ENCODE results near the gene ADPRHL1.
"Not testable (repeated sequence)": the region's sequence is repeated elsewhere in the genome, so short reads cannot be mapped to it uniquely, and the experiment has no call there.

ADPRHL1 gene

DNA sequence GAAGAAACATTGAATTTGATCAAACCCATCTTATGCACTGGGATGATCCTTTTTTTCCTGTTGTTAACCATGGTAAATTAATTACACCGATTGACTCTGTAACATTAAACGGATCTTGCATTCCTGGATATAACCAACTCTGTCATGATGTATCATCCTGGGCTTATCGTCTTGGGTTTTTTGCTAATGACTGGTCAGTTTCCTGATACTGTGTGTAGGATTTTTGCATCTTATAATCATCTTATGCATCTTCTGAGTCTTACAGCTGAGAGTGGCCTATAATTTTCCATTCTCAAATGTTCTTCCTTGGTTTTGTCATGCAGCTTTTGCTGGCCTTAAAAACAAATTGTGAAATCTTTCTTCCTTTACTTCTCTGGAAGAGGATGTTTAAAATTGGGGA lies 24.4 kb upstream of the ADPRHL1 start:
- DNase-seq (ENCODE audit: low read depth) = no peak

DNA sequence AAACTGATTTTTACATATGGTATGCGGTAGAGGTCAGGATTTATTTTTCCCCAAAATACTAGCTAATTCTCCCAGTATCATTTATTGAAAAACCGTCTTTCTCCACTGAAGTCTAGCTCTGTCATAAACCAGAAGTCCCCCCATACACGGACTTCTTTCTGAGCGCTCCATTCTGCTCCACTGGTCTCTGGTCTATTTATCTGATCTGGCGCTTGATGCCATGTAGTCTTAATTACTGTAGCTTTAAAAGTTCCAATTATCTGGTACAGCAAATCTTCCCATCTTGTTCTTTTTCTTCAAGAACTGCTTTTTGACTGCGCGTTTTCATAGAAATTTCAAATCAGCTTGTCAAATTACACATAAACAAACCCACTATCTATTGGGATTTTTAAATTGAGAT lies 23.5 kb upstream of the ADPRHL1 start:
- no peak for DNase-seq (ENCODE audit: low read depth)

DNA sequence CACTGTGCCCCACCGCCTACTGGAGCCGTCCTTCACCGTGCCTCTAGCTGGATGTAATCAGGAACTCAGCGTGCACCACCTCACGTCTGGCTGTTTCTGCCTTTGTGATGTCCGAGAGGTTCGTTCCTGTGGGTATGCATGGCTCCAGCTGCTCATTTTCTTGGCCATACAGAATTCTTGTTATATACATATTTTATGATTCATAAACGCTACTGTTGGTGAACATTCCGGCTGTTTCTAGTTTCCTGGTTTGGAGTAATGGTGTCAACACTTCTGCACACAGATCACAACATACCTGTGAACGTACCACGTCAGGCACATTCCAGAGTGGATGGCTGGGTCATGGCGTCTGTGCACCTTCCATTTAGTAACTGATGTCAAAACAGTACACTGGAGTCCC lies 22.6 kb upstream of the ADPRHL1 start:
- DNase-seq (ENCODE audit: low read depth) = no peak

DNA sequence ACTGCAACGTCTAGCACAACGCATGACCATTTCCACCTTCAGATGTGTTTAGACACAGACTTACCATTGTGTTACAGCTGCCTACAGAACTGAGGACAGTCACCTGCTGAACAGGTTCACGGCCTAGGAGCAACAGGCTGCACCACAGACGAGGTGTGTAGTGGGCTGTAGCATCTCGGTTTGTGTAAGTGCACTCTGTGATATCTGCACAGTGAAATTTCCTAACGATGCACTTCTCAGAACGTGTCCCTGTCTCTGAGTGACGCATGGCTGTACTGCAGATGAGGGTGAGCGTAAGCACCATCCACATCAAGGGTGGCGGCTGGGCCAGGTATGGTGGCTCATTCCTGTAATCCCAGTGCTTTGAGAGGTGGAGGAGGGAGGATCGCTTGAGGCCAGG lies 22.0 kb upstream of the ADPRHL1 start:
- no peak for DNase-seq (ENCODE audit: low read depth)

DNA sequence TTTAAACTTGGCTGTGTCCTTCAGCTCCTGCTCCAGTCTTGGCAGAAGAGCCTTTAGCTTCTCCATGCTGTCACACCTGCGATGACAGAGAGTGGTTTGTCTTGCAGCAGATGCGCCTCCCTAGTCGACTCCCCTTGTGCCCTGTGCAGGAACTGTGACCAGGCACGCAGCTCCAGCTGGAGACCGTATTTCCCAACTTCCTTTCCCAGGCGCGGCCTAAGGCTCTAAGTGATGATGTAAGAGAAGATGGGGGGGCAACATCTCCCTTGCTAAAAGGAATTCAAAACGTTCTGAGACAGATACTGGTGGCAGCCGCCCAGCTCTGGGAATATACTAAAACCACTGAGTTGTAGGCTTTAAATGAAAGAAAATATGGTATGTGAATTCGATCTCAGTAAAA lies 20.9 kb upstream of the ADPRHL1 start:
- DNase-seq (ENCODE audit: low read depth) = peak; percentile 89

DNA sequence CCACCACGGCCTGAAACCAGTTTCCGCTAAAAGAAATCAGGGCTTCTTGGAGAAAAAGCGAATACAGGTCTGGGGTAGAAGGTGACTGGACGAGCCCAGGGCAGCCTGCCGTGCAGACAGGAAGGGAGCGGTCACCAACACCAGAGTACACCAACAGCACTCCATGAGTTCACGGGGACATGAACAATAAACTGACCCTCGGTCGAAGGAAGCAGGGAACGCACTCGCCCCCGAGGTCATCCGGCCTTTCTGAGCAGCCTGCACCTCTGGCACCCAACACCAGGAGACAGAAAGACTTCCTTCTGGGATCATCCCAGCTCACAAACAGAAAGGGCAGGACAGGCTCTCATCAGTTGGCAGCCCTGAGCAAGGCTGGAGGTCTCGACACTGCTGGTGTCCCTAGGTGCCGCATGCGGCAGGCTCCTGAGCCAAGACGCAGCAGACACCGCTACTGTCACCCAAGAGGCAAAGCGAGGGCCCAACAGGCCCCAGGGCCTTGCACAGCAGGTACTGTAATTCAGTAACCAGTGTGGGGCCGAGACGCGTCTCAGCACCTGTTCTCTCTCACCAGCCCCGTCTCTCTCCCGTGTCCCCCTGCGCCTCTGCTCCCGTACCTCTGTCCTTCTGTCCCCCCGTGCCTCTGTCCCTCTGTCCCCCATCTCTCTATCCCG lies 19.2 kb upstream of the ADPRHL1 start:
- DNase-seq (ENCODE audit: low read depth) = no peak

DNA sequence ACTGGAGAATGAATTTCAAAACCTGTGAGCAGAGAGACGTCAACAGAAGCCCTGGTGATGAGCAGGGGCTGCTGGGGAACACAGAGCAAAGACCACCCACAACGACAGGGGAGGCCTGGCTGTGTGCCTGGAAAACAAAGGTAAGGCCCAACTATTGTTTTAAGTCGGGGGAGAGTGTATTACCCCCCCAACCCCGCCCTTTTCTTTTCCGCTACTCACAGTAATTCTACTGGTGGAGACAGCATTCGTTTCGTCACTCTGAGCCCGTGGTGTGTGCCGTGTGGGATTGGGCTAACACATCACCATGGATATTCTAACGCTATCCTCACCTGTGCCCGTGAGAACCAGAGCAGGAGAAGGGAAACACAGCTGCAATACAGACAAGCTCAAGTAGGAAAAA lies 18.6 kb upstream of the ADPRHL1 start:
- DNase-seq (ENCODE audit: low read depth) = no peak

DNA sequence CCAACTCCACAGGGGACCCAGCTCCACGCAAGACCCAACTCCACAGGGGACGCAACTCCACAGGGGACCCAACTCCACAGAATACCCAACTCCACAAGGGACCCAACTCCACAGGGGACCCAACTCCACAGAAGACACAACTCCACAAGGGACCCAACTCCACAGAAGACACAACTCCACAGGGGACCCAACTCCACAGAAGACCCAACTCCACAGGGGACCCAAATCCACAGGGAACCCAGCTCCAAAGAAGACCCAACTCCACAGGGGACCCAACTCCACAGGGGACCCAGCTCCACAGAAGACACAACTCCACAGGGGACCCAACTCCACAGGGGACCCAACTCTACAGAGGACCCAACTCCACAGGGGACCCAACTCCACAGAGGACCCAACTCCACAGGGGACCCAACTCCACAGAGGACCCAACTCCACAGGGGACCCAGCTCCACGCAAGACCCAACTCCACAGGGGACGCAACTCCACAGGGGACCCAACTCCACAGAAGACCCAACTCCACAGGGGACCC lies 17.4 kb upstream of the ADPRHL1 start:
- DNase-seq (ENCODE audit: low read depth) = not testable (repeated sequence)

DNA sequence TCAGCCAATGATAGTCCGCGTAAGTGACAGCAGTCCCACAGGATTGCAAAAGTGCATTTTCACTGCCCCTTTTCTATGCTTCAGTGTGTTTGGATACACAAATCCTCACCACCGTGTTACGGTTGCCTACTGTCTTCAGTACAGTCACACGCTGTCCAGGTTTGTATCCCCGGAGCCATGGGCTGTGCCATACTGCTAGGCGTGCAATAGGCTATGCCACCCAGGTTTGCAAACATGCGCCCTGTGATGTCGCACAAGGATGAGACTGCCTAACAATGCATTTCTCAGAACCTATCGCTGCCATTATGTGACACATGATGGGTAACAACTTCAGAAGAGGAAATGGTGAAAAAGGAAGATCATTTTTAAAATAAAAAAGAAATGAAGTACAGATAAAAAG lies 16.8 kb upstream of the ADPRHL1 start:
- DNase-seq (ENCODE audit: low read depth) = no peak

DNA sequence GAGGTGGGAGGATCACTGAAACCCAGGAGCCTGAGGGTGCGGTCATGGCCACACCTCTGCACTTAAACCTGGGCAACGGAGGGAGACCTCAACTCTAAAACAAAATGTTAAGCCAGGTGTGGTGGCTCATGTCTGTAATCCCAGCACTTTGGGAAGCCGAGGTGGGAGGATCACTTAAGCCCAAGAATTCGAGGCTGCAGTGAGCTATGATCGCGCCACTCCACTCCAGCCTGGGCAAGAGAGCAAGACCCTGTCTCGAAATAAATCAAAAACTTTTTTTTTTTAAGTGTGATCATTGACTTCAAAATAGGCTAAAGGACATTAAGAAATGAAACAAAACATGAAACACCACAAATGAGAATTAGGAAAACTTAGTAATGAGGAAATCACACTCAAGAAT lies 16.3 kb upstream of the ADPRHL1 start:
- no peak for DNase-seq (ENCODE audit: low read depth)

DNA sequence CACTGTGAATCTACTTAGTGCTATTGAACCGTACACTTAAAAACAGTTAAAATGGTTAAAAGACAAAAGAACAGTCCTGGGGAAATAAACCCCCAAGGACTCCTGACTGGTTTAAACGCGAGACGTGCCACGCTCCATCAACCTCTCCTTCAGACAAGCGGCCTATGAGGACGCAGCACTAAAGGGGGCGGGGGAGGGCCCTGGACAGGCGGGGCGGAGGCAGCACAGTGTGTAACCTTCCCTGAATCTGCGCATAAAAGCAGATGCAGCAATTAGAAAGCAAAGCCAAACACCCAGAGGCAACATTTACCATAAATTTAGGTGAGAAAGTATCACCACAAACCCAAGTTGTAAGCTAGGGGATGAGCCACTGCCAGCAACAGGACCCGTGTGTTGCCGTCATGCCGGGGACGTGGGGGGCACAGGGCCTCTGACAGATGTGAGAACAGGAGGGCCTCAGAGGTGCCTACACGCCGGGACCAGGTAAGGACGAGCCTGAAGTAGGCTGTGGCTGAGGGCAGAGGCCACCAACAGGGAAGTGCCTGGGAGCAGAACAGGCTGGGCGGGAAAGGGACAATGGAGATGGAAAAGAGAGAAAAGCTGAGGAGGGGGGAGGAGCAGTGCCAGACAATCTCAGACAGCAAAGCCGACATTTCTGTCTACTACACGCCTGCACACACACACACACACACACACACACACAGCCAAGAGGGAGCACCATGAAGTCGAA lies 15.3 kb upstream of the ADPRHL1 start:
- DNase-seq (ENCODE audit: low read depth) = no peak

DNA sequence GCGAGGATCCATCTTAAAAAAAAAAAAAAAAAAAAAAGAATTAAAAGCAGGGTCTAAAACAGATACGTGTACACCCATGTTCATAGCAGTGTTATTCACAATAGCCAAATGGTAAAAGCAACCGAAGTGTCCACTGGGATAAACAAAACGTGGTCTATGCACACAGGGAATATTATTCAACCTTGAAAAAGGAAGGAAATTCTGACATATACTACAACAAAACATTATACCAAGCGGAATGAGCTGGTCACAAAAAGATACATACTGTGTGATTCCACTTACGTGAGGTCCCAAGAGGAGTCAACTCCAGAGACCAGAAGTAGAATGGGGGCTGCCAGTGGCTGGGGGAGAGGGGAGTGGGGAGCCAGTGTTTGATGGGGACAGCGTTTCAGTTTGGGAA lies 14.7 kb upstream of the ADPRHL1 start:
- DNase-seq (ENCODE audit: low read depth) = no peak

DNA sequence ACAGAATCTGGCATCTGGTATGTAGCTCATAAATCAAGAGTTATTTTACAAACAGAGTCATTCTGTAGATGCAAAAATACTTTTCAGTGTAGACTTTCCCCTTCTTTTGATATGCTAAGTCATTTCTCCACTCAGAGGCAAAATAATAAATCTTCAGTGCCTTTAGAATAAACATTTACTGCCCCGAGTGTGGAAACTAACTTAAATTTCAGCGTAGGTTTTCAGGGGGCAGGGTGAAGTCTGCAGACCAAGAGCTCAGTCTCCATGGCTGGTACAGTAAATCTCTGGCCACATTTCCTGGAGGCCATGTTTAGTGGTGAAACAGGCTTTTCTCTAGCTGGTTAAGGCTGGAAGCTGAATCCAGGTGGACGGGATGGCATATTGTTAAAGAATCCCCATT lies 13.1 kb upstream of the ADPRHL1 start:
- no peak for DNase-seq (ENCODE audit: low read depth)

DNA sequence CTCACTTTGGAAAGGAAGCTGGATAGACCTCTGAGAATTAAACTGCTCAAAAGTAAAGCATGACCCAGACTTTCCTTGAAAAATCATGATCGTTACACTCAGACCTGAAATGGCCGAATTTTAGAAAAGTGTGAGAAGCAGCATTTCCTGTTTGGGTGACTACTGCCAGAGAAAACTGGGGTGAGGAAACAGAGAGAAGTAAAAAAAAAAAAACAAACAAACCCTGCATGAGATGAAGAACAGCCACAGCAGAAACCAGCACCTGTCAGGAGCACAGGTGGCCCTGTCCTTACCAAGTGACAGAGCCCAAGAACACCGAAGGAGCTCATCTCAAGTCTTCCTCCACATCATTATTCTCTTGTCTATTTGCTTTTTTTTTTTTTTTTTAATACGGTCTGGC lies 12.0 kb upstream of the ADPRHL1 start:
- no peak for DNase-seq (ENCODE audit: low read depth)

DNA sequence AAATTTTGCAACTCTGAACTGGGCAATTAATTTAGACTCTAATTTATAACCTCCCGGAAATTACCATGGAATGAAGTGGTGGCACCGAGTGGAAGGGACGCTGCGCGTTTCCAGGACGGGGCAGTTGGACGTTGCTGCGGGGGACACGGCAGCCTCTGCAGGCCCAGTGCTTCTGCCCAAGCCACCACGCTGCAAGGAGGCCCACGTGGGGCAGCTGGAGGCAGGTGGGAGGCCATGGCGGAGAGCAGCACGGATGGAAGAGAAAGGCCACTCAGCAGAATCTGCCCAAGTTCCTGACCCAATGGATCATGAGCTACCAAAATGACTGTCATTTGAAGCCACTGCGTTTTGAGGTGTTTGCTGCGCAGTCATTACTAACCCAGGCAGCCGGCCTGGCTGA lies 11.2 kb upstream of the ADPRHL1 start:
- DNase-seq (ENCODE audit: low read depth) = no peak

DNA sequence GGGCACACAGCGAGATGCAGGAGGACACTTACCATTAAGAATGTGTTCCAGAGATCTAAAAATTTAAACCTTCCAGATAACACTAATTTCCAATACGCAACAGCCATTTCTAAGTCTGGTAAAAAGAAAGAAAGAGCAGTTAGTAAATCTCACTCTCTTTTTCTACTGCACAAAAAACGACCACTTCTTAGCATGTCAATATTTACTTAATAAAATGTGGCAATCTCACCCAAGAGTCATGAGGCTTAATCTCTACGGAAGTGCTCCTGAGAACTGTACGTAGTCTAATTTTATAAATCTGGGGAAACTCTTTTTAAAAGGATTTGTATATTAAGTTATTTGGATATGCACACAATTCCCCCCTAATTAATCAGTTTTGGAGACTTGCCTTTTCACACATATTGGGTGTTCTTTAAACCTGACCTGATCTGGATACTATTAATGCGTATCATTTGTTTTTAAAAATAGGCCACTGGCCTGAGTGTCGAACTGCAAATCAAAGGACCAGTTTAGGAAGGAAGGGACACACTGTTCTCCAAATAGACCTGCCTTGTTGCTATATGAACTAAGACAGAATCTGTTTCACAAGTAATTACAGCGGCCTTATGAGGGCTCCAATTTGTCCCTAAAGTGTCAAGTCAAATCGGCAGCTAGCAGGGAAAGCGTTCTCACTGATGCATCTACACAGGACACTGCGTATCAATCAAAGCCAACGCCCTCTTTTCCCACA lies 7.9 kb upstream of the ADPRHL1 start:
- no peak for DNase-seq (ENCODE audit: low read depth)

DNA sequence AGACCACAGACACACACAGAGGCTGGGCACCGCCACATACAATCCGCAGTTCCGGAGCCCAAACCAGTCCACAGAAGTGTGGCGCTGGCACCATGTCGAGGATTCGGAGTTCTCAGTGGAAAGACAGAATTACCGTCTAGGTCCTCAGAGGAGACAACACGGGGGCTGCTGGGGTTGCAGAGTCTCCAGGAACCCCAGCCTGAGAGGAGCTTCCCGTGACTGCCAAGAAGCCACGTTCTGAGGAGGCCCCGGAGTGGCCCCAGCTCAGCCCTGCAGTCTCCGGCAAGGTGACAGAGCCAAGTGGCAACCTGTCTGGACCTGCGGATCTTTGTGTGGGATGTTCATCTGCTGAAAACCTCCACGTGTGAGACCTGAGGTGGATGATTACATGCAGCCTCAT lies 7.3 kb upstream of the ADPRHL1 start:
- DNase-seq (ENCODE audit: low read depth) = no peak

DNA sequence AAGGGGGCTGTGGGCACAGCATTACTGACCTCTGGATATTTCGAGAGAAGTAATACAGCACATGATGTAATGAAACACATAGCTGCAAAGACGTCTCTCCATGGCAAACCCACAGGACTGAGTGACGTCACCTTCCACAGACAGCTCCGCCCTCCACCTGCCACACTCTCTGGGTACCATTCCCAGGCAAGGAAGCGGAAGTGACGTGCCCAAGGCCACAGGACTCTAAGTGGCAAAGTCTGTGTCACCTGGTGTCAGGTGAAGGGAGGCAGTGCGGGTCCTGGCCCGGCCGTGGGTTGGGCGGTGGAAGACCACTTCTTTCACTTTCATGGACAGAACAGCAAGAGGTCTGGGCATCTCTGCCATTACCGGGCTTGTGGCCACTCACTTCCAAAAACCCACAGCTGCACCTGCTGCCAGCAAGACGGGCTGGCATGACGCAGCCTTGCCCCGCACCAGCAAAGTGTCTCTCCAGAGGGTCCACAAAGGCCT lies 6.8 kb upstream of the ADPRHL1 start:
- no peak for DNase-seq (ENCODE audit: low read depth)

DNA sequence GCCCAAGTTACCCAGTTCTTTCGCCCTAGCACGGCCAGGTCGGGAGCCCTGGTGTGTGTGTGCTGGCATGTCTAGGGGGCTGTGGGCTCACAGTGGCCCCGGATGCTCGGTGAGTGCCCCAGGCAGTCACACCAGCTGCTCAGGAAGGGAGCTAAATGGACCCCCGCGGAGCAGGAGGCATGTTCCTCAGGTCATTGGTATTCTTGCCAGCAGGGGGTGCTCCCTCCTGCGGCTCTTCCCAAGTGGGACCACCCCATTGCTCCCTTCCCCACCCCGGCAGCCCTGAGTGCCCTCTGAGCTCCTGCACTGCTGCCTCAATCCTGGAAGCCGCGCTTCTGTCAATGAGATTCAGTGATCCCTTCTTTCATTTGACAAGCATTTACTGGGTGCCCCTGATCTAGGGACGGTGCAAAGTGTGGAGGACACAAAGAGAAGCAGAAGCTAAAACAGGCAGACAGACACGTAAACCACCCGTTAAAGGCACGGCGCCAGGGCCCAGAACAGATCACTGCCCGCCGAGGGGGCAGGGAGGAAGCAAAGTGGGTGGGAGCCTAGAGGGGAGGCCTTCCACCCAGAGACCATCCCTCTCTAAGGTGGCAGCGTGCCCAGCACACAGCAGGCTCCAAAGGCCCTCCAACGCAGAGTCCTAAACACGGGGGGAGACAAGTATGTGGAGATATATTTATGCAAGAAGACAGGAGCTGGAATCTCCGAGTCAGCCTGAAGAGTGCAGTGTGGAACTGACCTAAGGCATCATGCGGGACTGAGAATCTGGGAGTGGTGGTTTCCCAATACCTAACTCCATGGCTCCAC lies 5.2 kb upstream of the ADPRHL1 start:
- DNase-seq (ENCODE audit: low read depth) = peak; percentile 24

DNA sequence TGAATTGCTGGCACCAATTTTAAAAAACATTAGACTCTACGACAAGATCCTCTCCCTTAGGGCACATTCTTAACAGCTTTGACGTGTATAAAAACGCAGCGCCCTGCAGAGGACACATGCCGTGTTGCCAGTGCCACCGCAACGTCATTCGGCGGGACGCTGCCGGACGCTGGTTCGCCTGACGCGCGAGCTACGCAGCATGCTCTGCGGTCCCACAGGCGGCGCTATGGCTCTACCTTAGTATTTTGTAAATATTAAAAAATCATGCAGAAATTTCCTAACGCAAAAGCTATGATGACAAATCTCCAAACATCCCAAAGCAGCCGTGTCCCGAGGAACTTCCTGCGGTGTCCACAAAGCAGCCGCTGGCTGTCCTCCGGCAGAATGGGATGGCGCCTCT lies 4.2 kb upstream of the ADPRHL1 start:
- no peak for DNase-seq (ENCODE audit: low read depth)

DNA sequence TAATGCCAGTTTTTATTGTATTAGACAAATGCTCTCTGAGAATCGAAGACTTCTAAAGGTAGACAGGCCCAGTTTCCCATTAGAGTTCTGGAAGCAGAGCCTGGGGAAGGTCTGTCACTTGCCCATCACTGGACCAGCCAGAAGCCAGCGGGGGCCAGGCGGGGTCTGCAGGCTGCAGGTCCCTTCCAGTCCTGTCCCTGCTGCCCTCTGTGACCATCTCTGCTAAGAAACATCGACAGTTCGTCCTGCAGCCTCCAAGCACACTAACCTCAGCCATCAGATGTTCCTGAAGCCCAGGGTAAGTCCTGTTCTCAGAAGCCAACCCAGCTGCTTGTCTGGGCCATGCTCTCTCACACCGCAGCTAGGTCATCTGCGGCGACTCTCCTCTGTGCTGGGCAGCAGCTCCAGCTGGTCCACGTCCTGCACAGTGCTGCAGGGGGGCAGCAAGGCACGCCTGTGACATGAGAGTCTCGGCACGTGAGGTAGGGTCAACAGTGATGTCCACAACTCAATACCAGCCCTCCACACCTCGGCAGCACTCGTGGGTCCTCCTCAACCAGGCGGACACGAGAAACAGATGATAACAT lies 2.9 kb upstream of the ADPRHL1 start:
- DNase-seq (ENCODE audit: low read depth) = no peak

DNA sequence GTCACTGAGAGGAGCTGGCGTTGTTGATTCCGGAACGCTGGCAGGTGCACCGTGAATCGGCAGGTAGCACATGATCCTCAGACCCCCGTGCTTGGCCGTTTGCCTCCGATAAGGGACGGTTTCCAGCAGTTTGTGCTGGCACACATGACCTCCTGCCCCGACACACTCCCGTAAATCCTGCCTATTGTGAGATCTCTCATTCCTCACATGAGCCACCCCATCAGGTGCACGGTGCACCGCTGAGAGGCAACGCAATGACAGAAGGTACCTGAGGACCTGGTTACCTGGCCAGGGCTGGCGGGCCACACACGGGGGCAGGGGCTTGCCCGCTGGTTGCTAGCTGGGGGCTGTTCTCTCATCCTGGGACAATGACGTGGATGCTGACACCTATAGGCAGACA lies 2.1 kb upstream of the ADPRHL1 start:
- no peak for DNase-seq (ENCODE audit: low read depth)
